SU-DHL-6 (cell line): ENCODE measurements around the gene DNAAF1.

Experiments
- H2AFZ ChIP-seq: fragments of 200-600 bp; sonication (generic); 2 replicates; pipeline ENCODE4 v1.6.1; 2014; ENCODE audit warnings: low read depth, mild to moderate bottlenecking, moderate library complexity, mixed read lengths, antibody characterized with exemption, low read length; ENCODE audit not compliant: severe bottlenecking
- H3F3A ChIP-seq: fragments of 200-600 bp; shearing (Covaris generic); 2 replicates; pipeline ENCODE4 v1.6.0; 2016; ENCODE audit warnings: antibody characterized with exemption, mild to moderate bottlenecking; ENCODE audit not compliant: insufficient read depth
- H3K27ac ChIP-seq: fragments of 200-600 bp; sonication (generic); 2 replicates; pipeline ENCODE4 v1.5.1; 2016; ENCODE audit warnings: low read depth, mild to moderate bottlenecking, low read length, moderate library complexity, mixed read lengths
- H3K27me3 ChIP-seq: fragments of 200-600 bp; sonication (generic), shearing (Covaris generic); 2 replicates; pipeline ENCODE4 v1.6.0; 2014; ENCODE audit warnings: mild to moderate bottlenecking, low read length
- H3K36me3 ChIP-seq: fragments of 200-600 bp; sonication (generic); 2 replicates; pipeline ENCODE4 v1.6.1; 2014; ENCODE audit warnings: mild to moderate bottlenecking, low read length, mixed read lengths
- H3K4me2 ChIP-seq: fragments of 300-600, 200-600 bp; shearing (Covaris generic), sonication (generic); 2 replicates; pipeline ENCODE4 v1.6.0; 2014; ENCODE audit warnings: low read length, low read depth, mild to moderate bottlenecking; ENCODE audit not compliant: poor library complexity, severe bottlenecking
- H3K4me3 ChIP-seq: fragments of 200-600 bp; sonication (generic); 2 replicates; pipeline ENCODE4 v1.5.1; 2014; ENCODE audit warnings: antibody characterized with exemption, low read length, mild to moderate bottlenecking, mixed read lengths; ENCODE audit not compliant: insufficient read depth, poor library complexity, severe bottlenecking
- H3K79me2 ChIP-seq: fragments of 200-600 bp; sonication (generic); 2 replicates; pipeline ENCODE4 v1.6.1; 2014; ENCODE audit warnings: mild to moderate bottlenecking, low read length, moderate library complexity; ENCODE audit not compliant: insufficient read depth
- H3K9ac ChIP-seq: fragments of 200-600 bp; sonication (generic); 2 replicates; pipeline ENCODE4 v1.7.0; 2014; ENCODE audit warnings: mild to moderate bottlenecking, low read length
- H3K9me2 ChIP-seq: fragments of 200-600 bp; sonication (generic); replicated peaks from 2 replicates; pipeline ENCODE4 v1.6.1; 2014; ENCODE audit warnings: low read length; ENCODE audit not compliant: insufficient read depth
- H3K9me3 ChIP-seq: fragments of 200-600 bp; sonication (generic); 2 replicates; pipeline ENCODE4 v1.6.1; 2014; ENCODE audit warnings: low read length, mixed read lengths; ENCODE audit not compliant: insufficient read depth
- H4K20me1 ChIP-seq: fragments of 200-600 bp; sonication (generic); 2 replicates; pipeline ENCODE4 v1.6.1; 2014; ENCODE audit warnings: low read depth, mild to moderate bottlenecking, antibody characterized with exemption, low read length, moderate library complexity, mixed read lengths
- EZH2phosphoT487 ChIP-seq: fragments of 200-600 bp; sonication (generic), shearing (Covaris generic); conservative IDR thresholded peaks from 2 replicates; pipeline ENCODE4 v1.6.1; 2018; ENCODE audit warnings: mild to moderate bottlenecking, antibody characterized with exemption, low read length, moderate library complexity, mixed read lengths
- TF ChIP-seq, protein P1 (sequence below): fragments of 200-600 bp; sonication (generic); IDR thresholded peaks from one replicate; pipeline ENCODE4 v1.5.1; 2017; ENCODE audit warnings: antibody characterized with exemption, mild to moderate bottlenecking, low read length, moderate library complexity; ENCODE audit not compliant: insufficient read depth, poor library complexity, severe bottlenecking

The DNAAF1 gene

DNA sequence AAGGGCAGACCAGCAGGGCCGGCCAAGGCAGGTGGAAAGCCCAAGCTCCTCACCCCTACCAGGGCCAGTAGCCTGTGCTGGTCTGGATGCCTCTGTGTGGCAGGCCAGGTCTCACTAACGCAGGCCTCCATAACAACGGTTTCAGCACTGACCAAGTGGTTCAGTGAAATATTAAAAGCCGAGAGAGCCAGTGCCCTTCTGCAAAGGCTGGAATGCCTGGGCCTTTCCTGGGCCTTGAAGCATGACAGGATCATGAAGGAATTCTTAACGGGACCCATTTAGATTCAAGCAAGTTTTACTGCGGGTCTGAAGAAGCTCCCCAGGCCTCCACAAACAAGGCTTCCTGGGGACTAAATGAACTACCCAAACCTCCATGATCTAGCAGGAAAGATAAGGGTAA is 62.1 kb downstream of the DNAAF1 start:
- Histone ChIP-seq H3K27ac (no peak overlapping the region), H3F3A (no peaks in the 10 kb centered on the region), H3K27me3 (no peaks in the 10 kb centered on the region), H3K79me2 (no peaks in the 10 kb centered on the region), H3K4me2 (no peak overlapping the region), H3K9me2 (no peaks in the 10 kb centered on the region), H4K20me1 (no peaks in the 10 kb centered on the region), H3K36me3 (no peaks in the 10 kb centered on the region), H2AFZ (no peak overlapping the region), H3K9me3 (no peaks in the 10 kb centered on the region), H3K9ac (no peak overlapping the region), H3K4me3 (no peak overlapping the region)
- TF ChIP-seq, protein P1, sequence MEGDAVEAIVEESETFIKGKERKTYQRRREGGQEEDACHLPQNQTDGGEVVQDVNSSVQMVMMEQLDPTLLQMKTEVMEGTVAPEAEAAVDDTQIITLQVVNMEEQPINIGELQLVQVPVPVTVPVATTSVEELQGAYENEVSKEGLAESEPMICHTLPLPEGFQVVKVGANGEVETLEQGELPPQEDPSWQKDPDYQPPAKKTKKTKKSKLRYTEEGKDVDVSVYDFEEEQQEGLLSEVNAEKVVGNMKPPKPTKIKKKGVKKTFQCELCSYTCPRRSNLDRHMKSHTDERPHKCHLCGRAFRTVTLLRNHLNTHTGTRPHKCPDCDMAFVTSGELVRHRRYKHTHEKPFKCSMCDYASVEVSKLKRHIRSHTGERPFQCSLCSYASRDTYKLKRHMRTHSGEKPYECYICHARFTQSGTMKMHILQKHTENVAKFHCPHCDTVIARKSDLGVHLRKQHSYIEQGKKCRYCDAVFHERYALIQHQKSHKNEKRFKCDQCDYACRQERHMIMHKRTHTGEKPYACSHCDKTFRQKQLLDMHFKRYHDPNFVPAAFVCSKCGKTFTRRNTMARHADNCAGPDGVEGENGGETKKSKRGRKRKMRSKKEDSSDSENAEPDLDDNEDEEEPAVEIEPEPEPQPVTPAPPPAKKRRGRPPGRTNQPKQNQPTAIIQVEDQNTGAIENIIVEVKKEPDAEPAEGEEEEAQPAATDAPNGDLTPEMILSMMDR, result no peak
- TF ChIP-seq EZH2phosphoT487, result no peak

DNA sequence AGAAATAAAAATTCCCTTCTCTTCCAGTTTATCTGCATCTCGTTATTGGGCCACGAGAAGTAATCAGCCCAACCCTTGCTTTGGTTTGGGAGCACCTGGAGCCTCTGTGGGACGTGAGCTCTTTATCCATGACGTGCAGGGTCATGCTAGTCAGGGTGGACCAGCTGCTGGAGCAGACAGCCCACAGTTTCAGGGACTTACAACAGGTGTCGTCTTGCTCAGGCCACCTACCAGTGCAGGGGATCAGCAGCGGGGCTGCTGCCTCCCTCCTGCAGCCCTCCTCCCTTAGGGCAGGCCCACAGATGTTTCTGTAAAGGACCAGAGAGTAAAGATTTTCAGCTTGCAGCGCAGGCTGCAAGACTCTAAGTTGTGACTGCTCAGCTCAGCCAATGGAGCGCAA is 62.8 kb downstream of the DNAAF1 start:
- H3K27ac ChIP-seq, result no peak overlapping the region
- no peaks in the 10 kb centered on the region for H3K79me2 ChIP-seq
- no peaks in the 10 kb centered on the region for H3F3A ChIP-seq
- no peaks in the 10 kb centered on the region for H3K9me2 ChIP-seq
- no peaks in the 10 kb centered on the region for H4K20me1 ChIP-seq
- no peak overlapping the region for H3K4me2 ChIP-seq
- no peak overlapping the region for H3K4me3 ChIP-seq
- no peaks in the 10 kb centered on the region for H3K36me3 ChIP-seq
- no peaks in the 10 kb centered on the region for H3K27me3 ChIP-seq
- H3K9ac ChIP-seq, result no peak overlapping the region
- TF ChIP-seq, protein P1, result no peak
- no peak for TF ChIP-seq EZH2phosphoT487
- H3K9me3 ChIP-seq, result no peaks in the 10 kb centered on the region
- H2AFZ ChIP-seq, result no peak overlapping the region

DNA sequence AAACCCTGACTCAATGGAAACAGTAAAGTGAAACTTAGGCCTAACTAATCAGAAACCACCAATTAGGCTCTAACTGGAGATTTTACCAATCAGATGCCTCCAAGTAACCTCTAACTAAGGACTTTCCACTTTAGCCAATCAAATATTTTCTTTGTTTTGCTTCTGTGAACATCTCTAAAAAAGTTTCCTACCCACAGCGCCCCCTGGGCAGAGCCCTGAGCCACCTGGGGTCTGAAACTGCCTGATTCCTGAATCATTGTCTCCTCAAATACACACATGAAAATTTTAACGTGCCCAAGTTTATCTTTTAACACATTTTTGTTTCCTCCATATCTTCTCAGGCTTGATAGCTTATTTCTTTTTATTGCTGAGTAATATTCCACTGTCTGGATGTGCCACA is 64.9 kb downstream of the DNAAF1 start:
- Histone ChIP-seq H3K27ac (no peak overlapping the region), H3F3A (no peaks in the 10 kb centered on the region), H3K4me2 (no peak overlapping the region), H2AFZ (no peak overlapping the region), H3K9me3 (no peaks in the 10 kb centered on the region), H3K4me3 (no peak overlapping the region), H3K27me3 (no peaks in the 10 kb centered on the region), H3K9me2 (no peaks in the 10 kb centered on the region), H3K36me3 (no peaks in the 10 kb centered on the region), H4K20me1 (no peaks in the 10 kb centered on the region), H3K79me2 (no peaks in the 10 kb centered on the region), H3K9ac (no peak overlapping the region)
- no peak for TF ChIP-seq EZH2phosphoT487
- TF ChIP-seq, protein P1, result no peak
